Measurements from ENCODE around the gene PAIP2.
"Not testable (repeated sequence)": the region's sequence is repeated elsewhere in the genome, so short reads cannot be mapped to it uniquely, and the experiment has no call there.

The PAIP2 gene

GRCh38 chr5:139341689-139342422 lies at the start of gene PAIP2:
Gene PAIP2, plus strand, starts transcription at chr5:139341854. Its CDS starts 21,931 bp downstream, at chr5:139363785.
- peak; percentile 89 to 90 for DNase-seq

- DNase-seq, result no peak
Measured at GRCh38 chr5:139293202-139293506, 48.5 kb upstream of the PAIP2 start.

- DNase-seq, result peak; percentile 85 to 89
Measured at GRCh38 chr5:139293507-139294373, 47.9 kb upstream of the PAIP2 start, which contains the start of gene MATR3. Gene MATR3, plus strand, starts transcription at chr5:139293740. Its CDS starts 13,676 bp downstream, at chr5:139307416.

GRCh38 chr5:139294374-139295165 lies 47.1 kb upstream of the PAIP2 start:
- peak; percentile 40 to 64 for DNase-seq

- DNase-seq, result no peak
Measured at GRCh38 chr5:139295346-139296057, 46.2 kb upstream of the PAIP2 start.

GRCh38 chr5:139296198-139296597 lies 45.5 kb upstream of the PAIP2 start:
- no peak for DNase-seq

- no peak for DNase-seq
Measured at GRCh38 chr5:139296862-139297326, 44.8 kb upstream of the PAIP2 start.

GRCh38 chr5:139297439-139298133 lies 44.1 kb upstream of the PAIP2 start:
- no peak for DNase-seq

- DNase-seq, result no peak
Measured at GRCh38 chr5:139298242-139298641, 43.4 kb upstream of the PAIP2 start.

GRCh38 chr5:139299486-139299885 lies 42.2 kb upstream of the PAIP2 start:
- no peak for DNase-seq

GRCh38 chr5:139301808-139302499 lies 39.7 kb upstream of the PAIP2 start:
- DNase-seq, result no peak

- DNase-seq, result no peak
Measured at GRCh38 chr5:139304391-139305324, 37.0 kb upstream of the PAIP2 start.

- DNase-seq, result no peak
Measured at GRCh38 chr5:139306197-139306596, 35.5 kb upstream of the PAIP2 start.

GRCh38 chr5:139306628-139307379 lies 34.9 kb upstream of the PAIP2 start:
- no peak for DNase-seq

- DNase-seq, result no peak
Measured at GRCh38 chr5:139308797-139309196, 32.9 kb upstream of the PAIP2 start.

GRCh38 chr5:139310715-139311186 lies 30.9 kb upstream of the PAIP2 start:
- not testable (repeated sequence) for DNase-seq

GRCh38 chr5:139312075-139312474 lies 29.6 kb upstream of the PAIP2 start:
- DNase-seq, result no peak

GRCh38 chr5:139314276-139314675 lies 27.4 kb upstream of the PAIP2 start:
- DNase-seq, result no peak

GRCh38 chr5:139315056-139315615 lies 26.5 kb upstream of the PAIP2 start:
- no peak for DNase-seq
